Suprapubic skin (tissue), 4 donors: ENCODE measurements around the gene TACC3. TPM values are rescaled to one million over a fixed set of nuclear protein-coding genes. Genes with fewer than 3 reads are reported as not detected.

Source experiments
- DNase-seq, 2 donors: peaks; one replicate each; pipeline ENCODE4 v3.0.0-alpha.2; 2019; ENCODE audit warnings: low spot score in 2 of 2
- H3K27ac ChIP-seq: fragments of 200-600 bp; sonication (generic); one replicate; pipeline ENCODE4 v1.5.1; 2019
- H3K27me3 ChIP-seq: fragments of 200-600 bp; sonication (generic); one replicate; pipeline ENCODE4 v1.5.1; 2019
- H3K36me3 ChIP-seq: fragments of 200-600 bp; sonication (generic); one replicate; pipeline ENCODE4 v1.5.1; 2019
- H3K4me1 ChIP-seq: fragments of 200-600 bp; sonication (generic); one replicate; pipeline ENCODE4 v1.5.1; 2019
- H3K4me3 ChIP-seq: fragments of 200-600 bp; sonication (generic); one replicate; pipeline ENCODE4 v1.5.1; 2019; ENCODE audit warnings: mild to moderate bottlenecking
- H3K9me3 ChIP-seq: fragments of 200-600 bp; sonication (generic); one replicate; pipeline ENCODE4 v1.5.1; 2019
- EP300 ChIP-seq: sonication (generic); formaldehyde crosslinking; IDR thresholded peaks from one replicate; pipeline ENCODE4 v1.6.1; 2017; ENCODE audit warnings: antibody characterized with exemption
- POLR2A ChIP-seq, 2 donors: fragments of 450-650 bp; IDR thresholded peaks; one replicate each; pipeline ENCODE4 v1.6.1; 2017; ENCODE audit warnings: antibody characterized with exemption in 2 of 2, mild to moderate bottlenecking in 2 of 2, moderate library complexity in 2 of 2
- POLR2AphosphoS5 ChIP-seq, 3 donors: sonication (generic); formaldehyde crosslinking; IDR thresholded peaks; one replicate each; pipeline ENCODE4 v1.6.1; 2017; ENCODE audit warnings: antibody characterized with exemption in 3 of 3
- WGBS: methylation state at CpG from one replicate; pipeline ENCODE4 v1.1.5; 2018; 5-methylcytosine and 5-hydroxymethylcytosine counted together
- total RNA-seq, 4 donors: library from RNA; depleted of rRNA; stranded (reverse); fragments of >200 nt; gene quantifications; one replicate each; pipeline ENCODE4 v1.1.0, GENCODE V29; 2016
- TF ChIP-seq, protein P1 (sequence below), 2 donors: fragments of 200-600 bp in 1 of 2; fragments of 450-650 bp in 1 of 2; sonication (generic) in 1 of 2; IDR thresholded peaks; one replicate each; pipeline ENCODE4 v1.5.1; 2016 to 2019; ENCODE audit warnings: antibody characterized with exemption in 2 of 2, mild to moderate bottlenecking in 1 of 2, moderate library complexity in 1 of 2

The TACC3 gene
- total RNA-seq, 4 donors from 2014 or later: 7.2 to 11.7 (median 8.8) TPM

DNA sequence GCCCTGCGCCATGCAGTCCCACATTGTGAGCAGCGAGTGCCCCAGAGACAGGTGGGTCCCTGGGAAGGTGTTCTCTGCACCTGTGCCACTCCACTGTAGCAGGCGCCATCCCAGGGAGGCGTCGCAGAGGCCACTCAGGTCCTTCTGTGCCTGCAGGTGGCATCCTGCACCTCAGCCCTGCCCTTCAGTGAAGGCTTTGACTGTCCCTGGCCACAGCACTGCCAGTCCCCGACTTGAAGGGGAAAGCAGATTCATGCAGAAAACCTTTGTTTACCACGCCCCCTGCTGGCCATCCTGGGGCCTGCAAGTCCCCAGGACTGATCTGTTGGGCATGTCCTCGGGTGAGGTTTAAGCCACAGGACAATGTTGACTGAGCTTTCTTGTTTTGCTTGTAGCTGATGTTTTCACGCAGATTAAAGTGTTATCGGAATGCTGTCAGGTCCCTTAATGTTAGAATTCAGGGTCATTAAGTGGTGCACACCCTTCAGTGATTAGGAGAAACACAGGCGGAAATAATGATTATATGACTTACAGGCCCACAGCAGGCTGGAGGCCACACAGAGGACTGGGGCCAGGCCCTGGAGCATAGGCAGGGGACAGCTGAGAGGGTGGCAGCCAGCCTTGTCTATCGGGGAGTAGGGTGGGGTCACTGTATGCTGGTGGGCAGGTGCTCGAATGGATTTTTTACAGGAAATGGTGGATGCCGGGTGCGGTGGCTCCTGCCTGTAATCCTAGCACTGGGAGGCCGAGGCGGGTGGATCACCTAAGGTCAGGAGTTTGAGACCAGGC, 5.0 kb downstream of the TACC3 start:
- TF ChIP-seq, protein P1, sequence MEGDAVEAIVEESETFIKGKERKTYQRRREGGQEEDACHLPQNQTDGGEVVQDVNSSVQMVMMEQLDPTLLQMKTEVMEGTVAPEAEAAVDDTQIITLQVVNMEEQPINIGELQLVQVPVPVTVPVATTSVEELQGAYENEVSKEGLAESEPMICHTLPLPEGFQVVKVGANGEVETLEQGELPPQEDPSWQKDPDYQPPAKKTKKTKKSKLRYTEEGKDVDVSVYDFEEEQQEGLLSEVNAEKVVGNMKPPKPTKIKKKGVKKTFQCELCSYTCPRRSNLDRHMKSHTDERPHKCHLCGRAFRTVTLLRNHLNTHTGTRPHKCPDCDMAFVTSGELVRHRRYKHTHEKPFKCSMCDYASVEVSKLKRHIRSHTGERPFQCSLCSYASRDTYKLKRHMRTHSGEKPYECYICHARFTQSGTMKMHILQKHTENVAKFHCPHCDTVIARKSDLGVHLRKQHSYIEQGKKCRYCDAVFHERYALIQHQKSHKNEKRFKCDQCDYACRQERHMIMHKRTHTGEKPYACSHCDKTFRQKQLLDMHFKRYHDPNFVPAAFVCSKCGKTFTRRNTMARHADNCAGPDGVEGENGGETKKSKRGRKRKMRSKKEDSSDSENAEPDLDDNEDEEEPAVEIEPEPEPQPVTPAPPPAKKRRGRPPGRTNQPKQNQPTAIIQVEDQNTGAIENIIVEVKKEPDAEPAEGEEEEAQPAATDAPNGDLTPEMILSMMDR (IDR thresholded peaks at IDR 0.05): peak; percentile 95 to 97
- no peak for TF ChIP-seq EP300
- TF ChIP-seq POLR2AphosphoS5 (IDR thresholded peaks at IDR 0.05): no peak
- no peak for TF ChIP-seq POLR2A (IDR thresholded peaks at IDR 0.05)
- Histone ChIP-seq H3K4me1 (peaks cover 47% of the 10 kb centered on the region), H3K27ac (peak overlapping the region; percentile 63), H3K4me3 (no peak overlapping the region), H3K36me3 (peaks cover 6% of the 10 kb centered on the region), H3K9me3 (no peaks in the 10 kb centered on the region), H3K27me3 (no peaks in the 10 kb centered on the region)
- peak; percentile 93 for DNase-seq
- WGBS: 57% methylated on average over 10 of the region's 17 CpGs

DNA sequence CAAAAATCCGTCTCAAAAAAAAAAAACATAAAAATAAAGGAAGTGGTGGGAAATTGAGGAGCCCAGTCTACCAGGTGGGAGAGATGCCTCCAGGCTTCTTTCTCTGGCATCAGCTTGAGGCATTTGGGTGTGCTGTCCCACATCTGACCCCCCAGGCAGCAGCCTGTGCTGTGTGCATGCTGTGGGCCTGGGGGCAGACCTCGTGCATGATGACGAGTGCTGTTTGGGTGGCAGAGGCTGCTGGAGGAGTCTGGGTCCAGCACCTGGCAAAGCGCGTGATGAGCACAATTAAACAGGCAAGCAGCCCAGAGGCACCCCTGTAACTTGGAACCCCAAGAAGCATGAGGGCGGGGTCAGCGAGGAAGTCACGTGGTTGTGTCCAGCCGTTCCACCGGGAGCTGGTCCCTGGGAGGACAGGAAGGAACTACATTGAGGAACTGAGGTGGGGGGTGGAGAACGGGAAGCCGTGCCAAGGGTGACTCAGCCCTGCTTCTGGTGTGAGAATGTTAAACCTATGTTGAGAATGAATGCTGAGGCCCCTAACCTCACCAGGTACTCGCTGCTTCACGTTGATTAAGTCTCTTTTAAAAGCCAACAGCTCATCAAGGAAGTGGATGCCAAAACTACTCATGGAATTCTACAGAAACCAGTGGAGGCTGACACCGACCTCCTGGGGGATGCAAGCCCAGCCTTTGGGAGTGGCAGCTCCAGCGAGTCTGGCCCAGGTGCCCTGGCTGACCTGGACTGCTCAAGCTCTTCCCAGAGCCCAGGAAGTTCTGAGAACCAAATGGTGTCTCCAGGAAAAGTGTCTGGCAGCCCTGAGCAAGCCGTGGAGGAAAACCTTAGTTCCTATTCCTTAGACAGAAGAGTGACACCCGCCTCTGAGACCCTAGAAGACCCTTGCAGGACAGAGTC, 6.1 kb downstream of the TACC3 start:
- Histone ChIP-seq H3K4me3 (peak overlapping the region; percentile 13), H3K9me3 (no peaks in the 10 kb centered on the region), H3K4me1 (peaks cover 37% of the 10 kb centered on the region), H3K27me3 (no peaks in the 10 kb centered on the region), H3K36me3 (peaks cover 8% of the 10 kb centered on the region), H3K27ac (peak overlapping the region; percentile 63)
- DNase-seq: peak in 1 of 2 donors; percentile 78
- 31% methylated on average over 7 of the region's 18 CpGs for WGBS
- TF ChIP-seq POLR2A (IDR thresholded peaks at IDR 0.05) (no peak), POLR2AphosphoS5 (IDR thresholded peaks at IDR 0.05) (no peak), EP300 (no peak)
- TF ChIP-seq, protein P1 (IDR thresholded peaks at IDR 0.05): no peak

DNA sequence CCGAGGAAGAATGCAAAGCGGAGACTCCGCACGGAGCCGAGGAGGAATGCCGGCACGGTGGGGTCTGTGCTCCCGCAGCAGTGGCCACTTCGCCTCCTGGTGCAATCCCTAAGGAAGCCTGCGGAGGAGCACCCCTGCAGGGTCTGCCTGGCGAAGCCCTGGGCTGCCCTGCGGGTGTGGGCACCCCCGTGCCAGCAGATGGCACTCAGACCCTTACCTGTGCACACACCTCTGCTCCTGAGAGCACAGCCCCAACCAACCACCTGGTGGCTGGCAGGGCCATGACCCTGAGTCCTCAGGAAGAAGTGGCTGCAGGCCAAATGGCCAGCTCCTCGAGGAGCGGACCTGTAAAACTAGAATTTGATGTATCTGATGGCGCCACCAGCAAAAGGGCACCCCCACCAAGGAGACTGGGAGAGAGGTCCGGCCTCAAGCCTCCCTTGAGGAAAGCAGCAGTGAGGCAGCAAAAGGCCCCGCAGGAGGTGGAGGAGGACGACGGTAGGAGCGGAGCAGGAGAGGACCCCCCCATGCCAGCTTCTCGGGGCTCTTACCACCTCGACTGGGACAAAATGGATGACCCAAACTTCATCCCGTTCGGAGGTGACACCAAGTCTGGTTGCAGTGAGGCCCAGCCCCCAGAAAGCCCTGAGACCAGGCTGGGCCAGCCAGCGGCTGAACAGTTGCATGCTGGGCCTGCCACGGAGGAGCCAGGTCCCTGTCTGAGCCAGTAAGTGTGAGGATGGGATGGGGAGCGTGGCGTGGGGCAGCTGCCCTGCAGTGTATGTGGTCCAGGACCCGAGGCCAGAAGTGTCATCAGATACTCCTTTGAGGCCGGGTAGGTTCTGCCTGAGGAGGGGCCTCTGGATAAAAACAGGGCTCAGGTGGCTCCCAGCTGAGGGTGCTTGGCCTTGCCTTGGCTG, 7.0 kb downstream of the TACC3 start:
- Histone ChIP-seq H3K4me3 (peak overlapping the region; percentile 13), H3K4me1 (peaks cover 30% of the 10 kb centered on the region), H3K36me3 (peaks cover 8% of the 10 kb centered on the region), H3K9me3 (no peaks in the 10 kb centered on the region), H3K27me3 (no peaks in the 10 kb centered on the region), H3K27ac (peak overlapping the region; percentile 63)
- peak in 1 of 2 donors; percentile 57 for DNase-seq
- 85% methylated on average over 30 of the region's 31 CpGs for WGBS
- TF ChIP-seq POLR2A (IDR thresholded peaks at IDR 0.05): no peak
- TF ChIP-seq POLR2AphosphoS5 (IDR thresholded peaks at IDR 0.05): no peak

DNA sequence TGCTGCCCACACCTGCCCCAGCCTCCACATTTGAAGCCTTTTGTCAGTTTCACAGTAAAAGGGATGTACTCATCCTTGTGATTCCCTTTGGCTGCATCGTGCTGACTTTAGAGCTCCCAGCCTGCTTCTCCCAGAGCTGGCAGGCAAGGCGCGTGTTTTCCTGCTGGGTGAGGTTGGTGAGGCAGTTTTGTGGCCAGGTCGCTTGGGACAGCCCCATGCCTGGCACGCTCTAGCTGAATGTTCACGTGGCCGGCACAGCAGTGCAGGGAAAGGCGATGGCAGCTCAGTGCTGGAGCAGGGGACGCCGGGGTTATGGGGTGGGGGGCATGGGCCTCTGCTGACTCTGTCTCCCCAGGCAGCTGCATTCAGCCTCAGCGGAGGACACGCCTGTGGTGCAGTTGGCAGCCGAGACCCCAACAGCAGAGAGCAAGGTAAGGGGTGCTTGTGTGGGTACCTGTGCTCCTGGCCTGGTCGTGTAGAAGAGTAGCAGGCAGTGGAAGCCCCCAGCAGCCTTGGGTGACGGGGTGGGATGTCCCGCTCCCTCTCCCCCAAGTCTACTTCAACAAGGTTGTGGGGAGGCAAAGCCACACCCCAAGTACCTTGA, 9.3 kb downstream of the TACC3 start:
- WGBS: 96% methylated on average over 7 of the region's 16 CpGs
- H3K36me3 ChIP-seq: peaks cover 17% of the 10 kb centered on the region
- H3K4me3 ChIP-seq: no peak overlapping the region
- H3K27ac ChIP-seq: no peak overlapping the region
- H3K27me3 ChIP-seq: no peaks in the 10 kb centered on the region
- H3K4me1 ChIP-seq: peaks cover 30% of the 10 kb centered on the region
- DNase-seq: no peak
- no peaks in the 10 kb centered on the region for H3K9me3 ChIP-seq
- TF ChIP-seq, protein P1 (IDR thresholded peaks at IDR 0.05): no peak
- TF ChIP-seq EP300 (no peak), POLR2AphosphoS5 (IDR thresholded peaks at IDR 0.05) (no peak), POLR2A (IDR thresholded peaks at IDR 0.05) (no peak)

DNA sequence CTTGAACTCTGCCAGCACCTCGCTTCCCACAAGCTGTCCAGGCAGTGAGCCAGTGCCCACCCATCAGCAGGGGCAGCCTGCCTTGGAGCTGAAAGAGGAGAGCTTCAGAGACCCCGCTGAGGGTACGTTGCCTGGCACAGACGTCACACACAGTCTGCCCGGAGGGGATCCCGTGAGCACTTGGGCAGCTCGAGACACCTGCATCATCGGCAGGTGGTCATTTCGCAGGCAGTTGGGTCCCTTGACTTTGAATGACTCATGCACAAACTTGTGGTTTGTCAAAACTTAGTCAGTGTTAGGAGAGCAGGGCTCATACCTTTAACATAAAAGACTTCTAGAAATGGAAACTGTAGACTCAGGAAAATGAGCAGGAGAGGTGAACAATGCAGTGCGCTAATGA, 9.9 kb downstream of the TACC3 start:
- Histone ChIP-seq H3K9me3 (no peaks in the 10 kb centered on the region), H3K27ac (no peak overlapping the region), H3K4me3 (no peak overlapping the region), H3K27me3 (no peaks in the 10 kb centered on the region), H3K4me1 (peaks cover 28% of the 10 kb centered on the region), H3K36me3 (peaks cover 21% of the 10 kb centered on the region)
- TF ChIP-seq, protein P1 (IDR thresholded peaks at IDR 0.05): no peak
- TF ChIP-seq POLR2AphosphoS5 (IDR thresholded peaks at IDR 0.05): no peak
- no peak for TF ChIP-seq POLR2A (IDR thresholded peaks at IDR 0.05)
- no peak for TF ChIP-seq EP300
- 95% methylated on average over 9 of the region's 10 CpGs for WGBS
- DNase-seq: no peak
